Neuron (in vitro differentiated cells): Measurements from ENCODE around the gene PTCRA.

ENCODE experiments used
- H2AFZ ChIP-seq: one replicate; pipeline ENCODE4 v1.6.1; 2013; ENCODE audit warnings: low read depth, mild to moderate bottlenecking, inconsistent platforms, low read length, moderate library complexity
- H3K27me3 ChIP-seq: one replicate; pipeline ENCODE4 v1.6.1; 2013; ENCODE audit warnings: low read length; ENCODE audit not compliant: insufficient read depth
- H3K36me3 ChIP-seq: one replicate; pipeline ENCODE4 v1.6.1; 2013; ENCODE audit warnings: low read length; ENCODE audit not compliant: insufficient read depth
- H3K4me1 ChIP-seq: one replicate; pipeline ENCODE4 v1.6.1; 2013; ENCODE audit warnings: low read length; ENCODE audit not compliant: insufficient read depth
- H3K4me3 ChIP-seq: 2 replicates; pipeline ENCODE4 v1.5.1; 2013; ENCODE audit warnings: mild to moderate bottlenecking, low read length, moderate library complexity
- H3K9me3 ChIP-seq: one replicate; pipeline ENCODE4 v1.6.1; 2013; ENCODE audit warnings: low read length

PTCRA gene

DNA sequence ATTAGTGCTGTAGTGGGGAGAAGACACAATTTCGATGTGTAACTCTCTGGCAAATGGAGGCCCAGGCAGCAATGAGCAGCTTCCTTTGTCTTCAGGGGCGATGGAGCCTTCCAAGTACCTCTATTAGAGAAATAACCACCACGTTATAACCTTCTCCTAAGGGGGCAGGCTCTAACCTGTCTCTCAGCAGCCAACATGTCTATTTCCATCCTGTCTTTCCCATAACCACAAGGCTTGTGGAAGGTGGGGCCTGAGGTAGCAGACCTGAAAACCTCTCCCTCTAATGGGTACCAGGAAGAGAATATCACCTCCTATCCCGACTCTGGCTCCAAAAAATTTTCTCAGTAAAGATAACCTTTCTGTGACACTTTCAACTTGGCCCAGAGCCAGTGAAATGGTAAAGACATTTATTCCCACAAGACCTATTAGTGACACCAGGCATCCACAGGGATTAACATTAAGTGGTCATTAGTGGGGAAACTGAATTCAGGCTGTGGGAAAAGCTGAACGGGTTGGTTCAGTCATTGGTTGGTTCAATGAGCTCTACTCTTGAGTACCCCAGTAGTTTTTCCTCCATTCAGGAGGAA, 59.2 kb downstream of the PTCRA start:
- no peaks in the 10 kb centered on the region for H3K27me3 ChIP-seq
- no peak overlapping the region for H3K4me3 ChIP-seq
- no peak overlapping the region for H2AFZ ChIP-seq
- H3K36me3 ChIP-seq: peaks cover 7% of the 10 kb centered on the region
- H3K4me1 ChIP-seq: peaks cover 12% of the 10 kb centered on the region
- H3K9me3 ChIP-seq: no peaks in the 10 kb centered on the region
